ENCODE measurements around the gene SSR1. TPM values are rescaled to one million over a fixed set of nuclear protein-coding genes. Genes with fewer than 3 reads are reported as not detected.

The SSR1 gene
- total RNA-seq, 1 experiment from 2014 or later = 65.2 TPM

- no TSS peak for BruUV-seq (replicated peaks)
- POLR2A ChIA-PET (ENCODE audit: unreplicated experiment) = no interaction called here
- DNase-seq = no peak
- H4K20me1 ChIP-seq (ENCODE audit: low read length) = peaks cover 20% of the 10 kb centered on the region
- H3K4me3 ChIP-seq (ENCODE audit: low read length) = no peak overlapping the region
- no peak overlapping the region for H2AFZ ChIP-seq (ENCODE audit: low read length)
- CTCF ChIA-PET = no interaction called here
- no peak overlapping the region for H3K27ac ChIP-seq (ENCODE audit: low read length)
- no peak overlapping the region for H3K9ac ChIP-seq (ENCODE audit: low read length)
- peaks cover 36% of the 10 kb centered on the region for H3K79me2 ChIP-seq (ENCODE audit: low read length)
- H3K4me1 ChIP-seq (ENCODE audit: insufficient read depth, low read length) = peaks cover 18% of the 10 kb centered on the region
- no peak for TF ChIP-seq CTCF (conservative IDR thresholded peaks at IDR 0.05; ENCODE audit: low read depth, low read length)
- TF ChIP-seq EZH2 (IDR thresholded peaks at IDR 0.05; ENCODE audit: low read length, unreplicated experiment) = no peak
- TF ChIP-seq EZH2phosphoT487 (IDR thresholded peaks at IDR 0.05; ENCODE audit: borderline replicate concordance, low read length) = no peak
- peaks cover 7% of the 10 kb centered on the region for H3K36me3 ChIP-seq (ENCODE audit: low read depth, low read length)
- H3K27me3 ChIP-seq (ENCODE audit: low read length) = no peaks in the 10 kb centered on the region
- no peak overlapping the region for H3K4me2 ChIP-seq (ENCODE audit: low read length)
- no peak for ATAC-seq
- no peaks in the 10 kb centered on the region for H3K9me2 ChIP-seq (replicated peaks; ENCODE audit: low read length)
- H3F3A ChIP-seq (ENCODE audit: low read length, unreplicated experiment) = no peaks in the 10 kb centered on the region
- intact Hi-C loops (cut with micrococcal nuclease) = no loop called here
- no peaks in the 10 kb centered on the region for H3K9me3 ChIP-seq (ENCODE audit: low read length)
Observed at GRCh38 chr6:7314414-7314813, 1.4 kb upstream of the SSR1 start.

DNA sequence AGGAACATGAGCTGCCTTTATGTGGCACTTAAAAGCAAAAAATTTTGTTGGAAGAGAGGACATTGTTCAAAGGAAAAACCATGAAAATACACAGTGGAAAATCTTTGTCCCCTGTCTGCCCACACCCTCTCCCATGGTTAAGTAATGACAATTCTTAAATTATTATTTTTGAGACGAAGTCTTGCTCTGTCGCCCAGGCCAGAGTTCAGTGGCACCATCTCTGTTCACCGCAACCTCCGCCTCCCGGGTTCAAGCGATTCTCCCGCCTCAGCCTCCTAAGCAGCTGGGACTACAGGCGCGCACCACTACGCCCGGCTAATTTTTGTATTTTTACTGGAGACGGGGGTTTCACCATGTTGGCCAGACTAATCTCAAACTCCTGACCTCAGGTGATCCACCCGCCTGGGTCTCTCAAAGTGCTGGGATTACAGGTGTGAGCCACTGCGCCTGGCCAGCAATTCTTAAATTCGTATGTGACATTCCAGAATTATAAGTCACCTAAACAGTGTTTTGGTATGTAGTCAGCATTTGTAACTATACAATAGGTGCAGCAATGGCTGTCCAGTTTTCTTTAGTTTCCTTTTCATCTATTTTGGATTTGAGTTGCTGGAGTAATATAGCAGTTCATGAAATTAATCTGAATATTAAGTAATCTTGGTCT lies 636 bp upstream of the SSR1 start:
- peak overlapping the region; percentile 85 for H2AFZ ChIP-seq (ENCODE audit: low read length)
- ATAC-seq = no peak; the same call in 1 of the 2 replicates
- peak overlapping the region; percentile 79 for H3K4me2 ChIP-seq (ENCODE audit: low read length)
- peaks cover 44% of the 10 kb centered on the region for H3K79me2 ChIP-seq (ENCODE audit: low read length)
- BruUV-seq (replicated peaks) = TSS peak; percentile 98
- H4K20me1 ChIP-seq (ENCODE audit: low read length) = peaks cover 20% of the 10 kb centered on the region
- peak overlapping the region; percentile 97 for H3K9ac ChIP-seq (ENCODE audit: low read length)
- ChIA-PET POLR2A (ENCODE audit: unreplicated experiment) (interaction anchor here (0.6 kb wide), 1 partner anchor 277 kb away, joined by 4 read pairs; no protein-coding TSS in a partner anchor), CTCF (no interaction called here)
- DNase-seq = peak; percentile 59
- peak overlapping the region; percentile 47 for H3K27ac ChIP-seq (ENCODE audit: low read length)
- H3F3A ChIP-seq (ENCODE audit: low read length, unreplicated experiment) = no peaks in the 10 kb centered on the region
- no peaks in the 10 kb centered on the region for H3K9me3 ChIP-seq (ENCODE audit: low read length)
- intact Hi-C loops (cut with micrococcal nuclease) = loop anchor here (1.0 kb wide), 2 partner anchors 76 to 228 kb away; partner anchors contain the start of genes CAGE1, DSP and RIOK1
- TF ChIP-seq EZH2 (IDR thresholded peaks at IDR 0.05; ENCODE audit: low read length, unreplicated experiment) = no peak
- no peak for TF ChIP-seq EZH2phosphoT487 (IDR thresholded peaks at IDR 0.05; ENCODE audit: borderline replicate concordance, low read length)
- TF ChIP-seq CTCF (conservative IDR thresholded peaks at IDR 0.05; ENCODE audit: low read depth, low read length) = no peak
- H3K4me3 ChIP-seq (ENCODE audit: low read length) = peak overlapping the region; percentile 91
- H3K9me2 ChIP-seq (replicated peaks; ENCODE audit: low read length) = no peaks in the 10 kb centered on the region
- H3K36me3 ChIP-seq (ENCODE audit: low read depth, low read length) = peaks cover 15% of the 10 kb centered on the region
- no peaks in the 10 kb centered on the region for H3K27me3 ChIP-seq (ENCODE audit: low read length)
- peaks cover 18% of the 10 kb centered on the region for H3K4me1 ChIP-seq (ENCODE audit: insufficient read depth, low read length)

Measured in PC-3 (cell line).